Measurements from ENCODE around the gene LY6G6F. TPM values are rescaled to one million over a fixed set of nuclear protein-coding genes. Genes with fewer than 3 reads are reported as not detected.

The LY6G6F gene
- total and polyA plus RNA-seq, 2 of the 13 experiments (the other 11 are each of a cell fraction or from before 2014, with no cell fraction given), result not detected

- TF ChIP-seq ZNF558 (CRISPR knock-in tag; IDR thresholded peaks at IDR 0.05; ENCODE audit: borderline replicate concordance) (0 out of 2 replicates have a peak, but pooled peaks have one; percentile 53), RBM22 (optimal IDR thresholded peaks at IDR 0.05; ENCODE audit: low read length) (peak; percentile 35), ZNF451 (CRISPR knock-in tag; IDR thresholded peaks at IDR 0.05) (no peak), ZNF746 (CRISPR knock-in tag; IDR thresholded peaks at IDR 0.05) (peak; percentile 38; the same call in 1 of the 2 replicates), KDM2A (CRISPR knock-in tag; IDR thresholded peaks at IDR 0.05; ENCODE audit: borderline replicate concordance, low read depth) (no peak), DNMT1 (CRISPR knock-in tag; IDR thresholded peaks at IDR 0.05) (no peak), SMARCE1 (IDR thresholded peaks at IDR 0.05; ENCODE audit: borderline replicate concordance) (no peak), ZNF430 (CRISPR knock-in tag; IDR thresholded peaks at IDR 0.05) (no peak), RORA (CRISPR knock-in tag; IDR thresholded peaks at IDR 0.05) (no peak), MIER3 (CRISPR knock-in tag; IDR thresholded peaks at IDR 0.05; ENCODE audit: borderline replicate concordance) (no peak), PAF1 (CRISPR knock-in tag; IDR thresholded peaks at IDR 0.05) (0 out of 2 replicates have a peak, but pooled peaks have one; percentile 67), ONECUT2 (CRISPR knock-in tag; IDR thresholded peaks at IDR 0.05) (no peak)
- TF ChIP-seq, protein P1, sequence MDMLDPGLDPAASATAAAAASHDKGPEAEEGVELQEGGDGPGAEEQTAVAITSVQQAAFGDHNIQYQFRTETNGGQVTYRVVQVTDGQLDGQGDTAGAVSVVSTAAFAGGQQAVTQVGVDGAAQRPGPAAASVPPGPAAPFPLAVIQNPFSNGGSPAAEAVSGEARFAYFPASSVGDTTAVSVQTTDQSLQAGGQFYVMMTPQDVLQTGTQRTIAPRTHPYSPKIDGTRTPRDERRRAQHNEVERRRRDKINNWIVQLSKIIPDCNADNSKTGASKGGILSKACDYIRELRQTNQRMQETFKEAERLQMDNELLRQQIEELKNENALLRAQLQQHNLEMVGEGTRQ (IDR thresholded peaks at IDR 0.05; ENCODE audit: low read depth, low read length), result no peak
- TF ChIP-seq, protein P1 (CRISPR knock-in tag; IDR thresholded peaks at IDR 0.05; ENCODE audit: borderline replicate concordance), result no peak
These were observed 24.0 kb downstream of the LY6G6F start (continued) for GRCh38 chr6:31730631-31731086.
